HL-60 (cell line): ENCODE data around the gene IL17F.

ENCODE experiments used
- DNase-seq, 2 experiments: peaks; one replicate each; pipeline ENCODE4 v3.0.0-alpha.2; 2010 to 2020; ENCODE audit warnings: low read depth in 1 of 2, low spot score in 1 of 2
- H3K27ac ChIP-seq: fragments of 250-450 bp; sonication (Bioruptor Pico); replicated peaks from 2 replicates; pipeline ENCODE4 v1.5.1; 2020; ENCODE audit warnings: mild to moderate bottlenecking, moderate library complexity
- H3K27me3 ChIP-seq: fragments of 250-450 bp; sonication (Bioruptor Pico); 2 replicates; pipeline ENCODE4 v1.5.1; 2021; ENCODE audit warnings: mild to moderate bottlenecking, moderate library complexity; ENCODE audit not compliant: insufficient read depth, poor library complexity, severe bottlenecking
- H3K4me3 ChIP-seq: replicated peaks from 2 replicates; pipeline ENCODE4 v1.5.1; 2011; ENCODE audit warnings: mild to moderate bottlenecking, control low read depth, low read length; ENCODE audit not compliant: insufficient read depth
- GABPA ChIP-seq: IDR thresholded peaks from 2 replicates; pipeline ENCODE4 v1.6.1; 2012; ENCODE audit warnings: low read depth
- POLR2AphosphoS5 ChIP-seq: IDR thresholded peaks from 2 replicates; pipeline ENCODE4 v1.6.1; 2012; ENCODE audit warnings: low read depth
- REST ChIP-seq: IDR thresholded peaks from 2 replicates; pipeline ENCODE4 v1.6.1; 2012; ENCODE audit warnings: low read depth; ENCODE audit not compliant: insufficient replicate concordance
- SPI1 ChIP-seq: IDR thresholded peaks from 2 replicates; pipeline ENCODE4 v1.6.1; 2012; ENCODE audit warnings: low read depth, mild to moderate bottlenecking, borderline replicate concordance
- TF ChIP-seq, protein P1 (sequence below): IDR thresholded peaks from one replicate; pipeline ENCODE4 v1.5.1; 2011; ENCODE audit warnings: low read length, control low read depth, inconsistent platforms; ENCODE audit not compliant: insufficient read depth

IL17F gene

DNA sequence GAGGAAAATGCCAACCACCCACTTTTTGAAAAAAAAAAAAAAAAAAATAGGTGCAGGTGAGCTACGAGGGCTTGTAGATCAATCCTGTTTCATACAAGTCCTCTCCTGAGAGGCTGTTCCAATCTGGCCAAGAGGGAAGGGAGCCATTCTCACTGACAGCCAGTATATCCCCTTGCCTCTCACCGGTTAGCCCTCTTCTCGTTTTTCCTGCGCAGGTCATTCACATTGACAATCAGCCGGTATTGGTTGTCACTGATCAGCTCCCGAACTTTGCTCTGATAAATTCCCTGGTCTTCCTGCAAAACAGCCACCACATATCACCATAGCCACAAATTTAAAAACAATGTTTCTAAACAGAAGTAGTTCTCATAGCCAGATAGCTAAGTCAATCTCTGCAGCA lies 38.8 kb upstream of the IL17F start:
- DNase-seq: no peak
- Histone ChIP-seq H3K4me3 (peak overlapping the region; percentile 90), H3K27ac (peak overlapping the region; percentile 86), H3K27me3 (no peaks in the 10 kb centered on the region)
- TF ChIP-seq SPI1 (no peak), GABPA (no peak), REST (no peak)
- TF ChIP-seq, protein P1, sequence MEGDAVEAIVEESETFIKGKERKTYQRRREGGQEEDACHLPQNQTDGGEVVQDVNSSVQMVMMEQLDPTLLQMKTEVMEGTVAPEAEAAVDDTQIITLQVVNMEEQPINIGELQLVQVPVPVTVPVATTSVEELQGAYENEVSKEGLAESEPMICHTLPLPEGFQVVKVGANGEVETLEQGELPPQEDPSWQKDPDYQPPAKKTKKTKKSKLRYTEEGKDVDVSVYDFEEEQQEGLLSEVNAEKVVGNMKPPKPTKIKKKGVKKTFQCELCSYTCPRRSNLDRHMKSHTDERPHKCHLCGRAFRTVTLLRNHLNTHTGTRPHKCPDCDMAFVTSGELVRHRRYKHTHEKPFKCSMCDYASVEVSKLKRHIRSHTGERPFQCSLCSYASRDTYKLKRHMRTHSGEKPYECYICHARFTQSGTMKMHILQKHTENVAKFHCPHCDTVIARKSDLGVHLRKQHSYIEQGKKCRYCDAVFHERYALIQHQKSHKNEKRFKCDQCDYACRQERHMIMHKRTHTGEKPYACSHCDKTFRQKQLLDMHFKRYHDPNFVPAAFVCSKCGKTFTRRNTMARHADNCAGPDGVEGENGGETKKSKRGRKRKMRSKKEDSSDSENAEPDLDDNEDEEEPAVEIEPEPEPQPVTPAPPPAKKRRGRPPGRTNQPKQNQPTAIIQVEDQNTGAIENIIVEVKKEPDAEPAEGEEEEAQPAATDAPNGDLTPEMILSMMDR: no peak

GRCh38 chr6:52276130-52276529 lies 31.8 kb upstream of the IL17F start:
- no peak for DNase-seq
- TF ChIP-seq SPI1 (no peak), POLR2AphosphoS5 (no peak; the same call in 1 of the 2 replicates), REST (no peak), GABPA (no peak)
- TF ChIP-seq, protein P1: no peak
- Histone ChIP-seq H3K4me3 (no peak overlapping the region), H3K27me3 (no peaks in the 10 kb centered on the region), H3K27ac (no peak overlapping the region)

DNA sequence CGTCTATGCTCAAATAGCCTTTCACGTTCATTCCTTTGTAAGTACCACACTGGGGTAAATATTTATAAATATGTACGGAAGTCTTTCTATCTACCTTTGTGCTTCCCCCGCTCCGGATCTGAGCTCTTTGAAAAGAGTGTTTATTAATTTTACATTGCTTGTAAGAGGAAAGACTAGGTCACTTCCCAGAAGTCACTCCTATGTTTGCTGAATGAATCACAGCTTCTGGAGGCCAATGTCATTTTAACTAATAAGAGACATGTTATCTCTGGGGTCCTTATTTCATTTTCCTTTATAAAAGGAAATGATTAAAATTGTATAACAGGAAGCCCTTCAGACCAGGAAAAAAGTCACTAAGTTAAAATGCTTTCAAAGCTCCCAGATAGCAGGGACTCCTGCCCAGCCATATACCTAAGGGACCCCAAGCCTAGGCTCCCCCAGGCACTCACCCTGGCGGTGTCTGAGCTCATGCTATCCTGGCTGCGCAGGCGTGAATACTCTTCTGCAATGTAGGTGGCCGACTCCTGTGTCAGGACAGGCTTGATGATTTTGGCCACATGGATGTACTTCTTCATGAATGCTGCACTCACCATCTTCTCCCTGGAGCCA lies 27.7 kb upstream of the IL17F start:
- no peak for DNase-seq
- Histone ChIP-seq H3K4me3 (no peak overlapping the region), H3K27ac (no peak overlapping the region), H3K27me3 (no peaks in the 10 kb centered on the region)
- TF ChIP-seq SPI1 (no peak), REST (no peak), POLR2AphosphoS5 (no peak), GABPA (no peak)
- TF ChIP-seq, protein P1: no peak
